Measurements from ENCODE around the gene PANK2.

Gene PANK2

GRCh38 chr20:3916364-3916763 lies 27.2 kb downstream of the PANK2 start:
- H3K79me2 ChIP-seq (ENCODE audit: insufficient read depth, low read depth) = no peaks in the 10 kb centered on the region
- H3K36me3 ChIP-seq (ENCODE audit: insufficient read depth) = no peaks in the 10 kb centered on the region
- no peak overlapping the region for H2AFZ ChIP-seq (ENCODE audit: low read depth)
- H4K20me1 ChIP-seq (ENCODE audit: insufficient read depth) = no peaks in the 10 kb centered on the region
- no peaks in the 10 kb centered on the region for H3K27me3 ChIP-seq (ENCODE audit: insufficient read depth, low read depth)
- no peak overlapping the region for H3K4me3 ChIP-seq (IDR thresholded peaks at IDR 0.05; ENCODE audit: insufficient read depth, low read depth, low read length)
- H3K27ac ChIP-seq = no peak overlapping the region
- H3K4me2 ChIP-seq = no peak overlapping the region
- TF ChIP-seq, protein P1, sequence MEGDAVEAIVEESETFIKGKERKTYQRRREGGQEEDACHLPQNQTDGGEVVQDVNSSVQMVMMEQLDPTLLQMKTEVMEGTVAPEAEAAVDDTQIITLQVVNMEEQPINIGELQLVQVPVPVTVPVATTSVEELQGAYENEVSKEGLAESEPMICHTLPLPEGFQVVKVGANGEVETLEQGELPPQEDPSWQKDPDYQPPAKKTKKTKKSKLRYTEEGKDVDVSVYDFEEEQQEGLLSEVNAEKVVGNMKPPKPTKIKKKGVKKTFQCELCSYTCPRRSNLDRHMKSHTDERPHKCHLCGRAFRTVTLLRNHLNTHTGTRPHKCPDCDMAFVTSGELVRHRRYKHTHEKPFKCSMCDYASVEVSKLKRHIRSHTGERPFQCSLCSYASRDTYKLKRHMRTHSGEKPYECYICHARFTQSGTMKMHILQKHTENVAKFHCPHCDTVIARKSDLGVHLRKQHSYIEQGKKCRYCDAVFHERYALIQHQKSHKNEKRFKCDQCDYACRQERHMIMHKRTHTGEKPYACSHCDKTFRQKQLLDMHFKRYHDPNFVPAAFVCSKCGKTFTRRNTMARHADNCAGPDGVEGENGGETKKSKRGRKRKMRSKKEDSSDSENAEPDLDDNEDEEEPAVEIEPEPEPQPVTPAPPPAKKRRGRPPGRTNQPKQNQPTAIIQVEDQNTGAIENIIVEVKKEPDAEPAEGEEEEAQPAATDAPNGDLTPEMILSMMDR (conservative IDR thresholded peaks at IDR 0.05; ENCODE audit: low read depth, low read length) = no peak
- no peak overlapping the region for H3K9ac ChIP-seq
- H3K4me1 ChIP-seq (ENCODE audit: low read depth, poor library complexity, severe bottlenecking) = no peaks in the 10 kb centered on the region

DNA sequence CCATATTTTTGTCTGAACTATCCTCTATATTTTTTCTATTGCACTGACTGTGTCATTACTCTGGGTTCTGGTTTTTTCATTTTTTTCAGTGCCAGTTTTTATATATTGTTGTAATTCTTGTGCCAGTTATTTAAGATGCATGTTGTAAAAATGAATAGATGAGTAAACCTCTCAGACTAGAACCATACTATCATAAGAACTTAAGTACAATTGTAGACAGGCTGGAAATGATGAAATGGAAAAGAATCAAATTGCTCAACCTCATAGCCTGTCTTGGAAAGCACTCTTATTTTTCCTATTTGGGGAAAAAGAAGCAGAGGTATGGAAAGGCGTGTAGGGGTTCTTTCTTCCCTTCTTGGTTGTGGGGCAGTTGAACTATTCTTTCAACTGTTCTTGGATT lies 30.2 kb downstream of the PANK2 start:
- no peaks in the 10 kb centered on the region for H3K4me1 ChIP-seq (ENCODE audit: low read depth, poor library complexity, severe bottlenecking)
- H3K36me3 ChIP-seq (ENCODE audit: insufficient read depth) = no peaks in the 10 kb centered on the region
- no peaks in the 10 kb centered on the region for H4K20me1 ChIP-seq (ENCODE audit: insufficient read depth)
- H3K4me2 ChIP-seq = no peak overlapping the region
- H2AFZ ChIP-seq (ENCODE audit: low read depth) = no peak overlapping the region
- no peaks in the 10 kb centered on the region for H3K27me3 ChIP-seq (ENCODE audit: insufficient read depth, low read depth)
- H3K9ac ChIP-seq = no peak overlapping the region
- TF ChIP-seq, protein P1 (conservative IDR thresholded peaks at IDR 0.05; ENCODE audit: low read depth, low read length) = no peak
- H3K79me2 ChIP-seq (ENCODE audit: insufficient read depth, low read depth) = no peaks in the 10 kb centered on the region
- H3K4me3 ChIP-seq (IDR thresholded peaks at IDR 0.05; ENCODE audit: insufficient read depth, low read depth, low read length) = no peak overlapping the region
- H3K27ac ChIP-seq = no peak overlapping the region

DNA sequence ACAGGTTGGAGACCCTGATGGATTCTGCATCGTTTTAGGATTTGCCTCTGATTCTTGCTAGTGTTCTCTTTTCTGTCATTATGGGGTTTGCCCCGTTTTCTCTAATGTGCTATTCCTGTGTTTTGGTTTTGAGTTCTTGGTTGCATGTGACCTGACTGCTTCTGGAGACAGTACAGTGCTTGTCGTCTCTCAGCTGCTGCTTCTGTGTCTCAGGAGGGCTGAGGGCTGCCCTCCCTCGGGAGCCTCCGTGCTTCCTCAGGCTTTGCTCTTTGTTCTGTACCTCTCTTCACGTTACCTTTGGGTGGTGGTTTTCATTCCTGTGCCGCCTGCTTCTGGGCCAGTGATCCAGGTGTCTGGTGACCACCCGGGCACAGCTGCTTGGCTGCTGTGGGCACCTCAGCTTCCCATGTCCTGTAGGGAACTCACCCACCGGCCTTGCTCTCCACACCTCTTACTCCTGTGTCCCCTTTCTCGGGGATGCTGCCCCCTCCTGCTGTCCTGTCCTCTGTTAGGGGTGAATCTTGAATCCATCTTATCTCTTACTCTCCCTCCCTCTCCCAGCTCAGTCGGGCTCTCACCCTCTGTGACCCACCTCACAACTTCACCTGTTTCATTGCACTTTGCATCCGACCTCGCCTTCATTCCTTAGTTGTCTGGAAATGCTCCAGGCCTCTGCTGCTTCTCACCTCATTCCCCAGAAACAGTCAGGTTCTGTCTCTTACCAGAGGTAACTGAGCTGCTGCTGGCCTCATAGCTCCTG lies 33.2 kb downstream of the PANK2 start:
- H3K4me3 ChIP-seq (IDR thresholded peaks at IDR 0.05; ENCODE audit: insufficient read depth, low read depth, low read length) = no peak overlapping the region

DNA sequence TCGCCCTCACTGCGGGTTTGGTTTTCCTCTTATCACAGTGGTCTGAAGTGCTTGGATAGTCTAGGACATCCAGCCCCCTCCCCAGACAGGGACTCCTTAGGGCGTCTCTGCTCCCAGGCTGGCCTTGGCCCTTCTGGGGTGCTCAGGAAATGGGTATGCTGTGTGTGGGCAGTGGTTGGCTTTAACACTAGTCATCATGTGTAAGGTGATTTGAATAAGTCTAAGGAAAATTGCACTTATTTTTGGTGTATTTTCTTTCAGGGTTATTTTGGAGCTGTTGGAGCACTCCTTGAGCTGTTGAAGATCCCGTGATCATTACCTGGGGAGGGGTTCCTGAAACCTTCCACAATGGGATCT lies 33.8 kb downstream of the PANK2 start:
- no peaks in the 10 kb centered on the region for H3K27me3 ChIP-seq (ENCODE audit: insufficient read depth, low read depth)
- H3K9ac ChIP-seq = no peak overlapping the region
- no peaks in the 10 kb centered on the region for H3K36me3 ChIP-seq (ENCODE audit: insufficient read depth)
- no peak overlapping the region for H3K4me2 ChIP-seq
- no peaks in the 10 kb centered on the region for H3K79me2 ChIP-seq (ENCODE audit: insufficient read depth, low read depth)
- no peak overlapping the region for H2AFZ ChIP-seq (ENCODE audit: low read depth)
- no peaks in the 10 kb centered on the region for H3K4me1 ChIP-seq (ENCODE audit: low read depth, poor library complexity, severe bottlenecking)
- H3K27ac ChIP-seq = no peak overlapping the region
- H3K4me3 ChIP-seq (IDR thresholded peaks at IDR 0.05; ENCODE audit: insufficient read depth, low read depth, low read length) = no peak overlapping the region
- TF ChIP-seq, protein P1 (conservative IDR thresholded peaks at IDR 0.05; ENCODE audit: low read depth, low read length) = no peak
- H4K20me1 ChIP-seq (ENCODE audit: insufficient read depth) = no peaks in the 10 kb centered on the region

More for the DNA sequence above, 33.2 kb downstream of the PANK2 start:
- no peaks in the 10 kb centered on the region for H3K4me1 ChIP-seq (ENCODE audit: low read depth, poor library complexity, severe bottlenecking)
- H3K27ac ChIP-seq = no peak overlapping the region
- H3K4me2 ChIP-seq = no peak overlapping the region
- H4K20me1 ChIP-seq (ENCODE audit: insufficient read depth) = no peaks in the 10 kb centered on the region
- no peaks in the 10 kb centered on the region for H3K79me2 ChIP-seq (ENCODE audit: insufficient read depth, low read depth)
- H3K9ac ChIP-seq = no peak overlapping the region
- TF ChIP-seq, protein P1 (conservative IDR thresholded peaks at IDR 0.05; ENCODE audit: low read depth, low read length) = no peak
- no peak overlapping the region for H2AFZ ChIP-seq (ENCODE audit: low read depth)
- H3K36me3 ChIP-seq (ENCODE audit: insufficient read depth) = no peaks in the 10 kb centered on the region
- no peaks in the 10 kb centered on the region for H3K27me3 ChIP-seq (ENCODE audit: insufficient read depth, low read depth)
